SK-N-SH (cell line): ENCODE data around the gene MCTP1. TPM values are rescaled to one million over a fixed set of nuclear protein-coding genes. Genes with fewer than 3 reads are reported as not detected.

Experiments
- CTCF ChIA-PET: fragments of 300-600, 350-600 bp; formaldehyde crosslinking; extraction: SDS; loops from one replicate; lab custom pipeline; 2021; lab: Yijun Ruan, JAX
- POLR2A ChIA-PET: fragments of 350-600 bp; sonication (Branson Sonifier 250); formaldehyde crosslinking; extraction: SDS; loops from one replicate; lab custom pipeline; 2020; ENCODE audit warnings: antibody characterized with exemption, inconsistent platforms; lab: Yijun Ruan, JAX
- DNase-seq: peaks from one replicate; pipeline ENCODE4 v3.0.0; 2012
- H2AFZ ChIP-seq: fragments of 200-600 bp; sonication (generic); 2 replicates; pipeline ENCODE4 v1.8.1; 2016; ENCODE audit warnings: antibody characterized with exemption, mild to moderate bottlenecking, low read depth
- H3F3A ChIP-seq: fragments of 200-600 bp; sonication (generic); replicated peaks from 2 replicates; pipeline ENCODE3; 2016; ENCODE audit warnings: antibody characterized with exemption, mild to moderate bottlenecking; ENCODE audit not compliant: insufficient read depth
- H3K27ac ChIP-seq, 2 experiments: fragments of 200-500 bp in 1 of 2; fragments of 200-600 bp in 1 of 2; sonication (Bioruptor generic) in 1 of 2; sonication (generic), shearing (Covaris generic) in 1 of 2; 2 replicates each; pipeline versions ENCODE4 v1.5.1 to v1.6.1; 2014 to 2016; ENCODE audit warnings: low read depth in 2 of 2, inconsistent platforms in 1 of 2, low read length in 1 of 2, mild to moderate bottlenecking in 1 of 2, mixed read lengths in 1 of 2
- H3K27me3 ChIP-seq: fragments of 200-600 bp; sonication (generic), shearing (Covaris generic); 2 replicates; pipeline ENCODE4 v1.6.1; 2016; ENCODE audit warnings: mixed run types; ENCODE audit not compliant: insufficient read depth
- H3K36me3 ChIP-seq, 2 experiments: fragments of 200-500 bp in 1 of 2; fragments of 200-600 bp in 1 of 2; sonication (Bioruptor generic) in 1 of 2; sonication (generic) in 1 of 2; replicated peaks in 1 of 2; 2 replicates each; pipeline versions ENCODE3 to v1.5.1; 2014 to 2016; ENCODE audit warnings: low read length in 1 of 2, mild to moderate bottlenecking in 1 of 2; ENCODE audit not compliant: insufficient read depth in 2 of 2, control insufficient read depth in 1 of 2
- H3K4me1 ChIP-seq, 2 experiments: fragments of 200-500 bp in 1 of 2; fragments of 200-600 bp in 1 of 2; sonication (Bioruptor generic) in 1 of 2; sonication (generic), shearing (Covaris generic) in 1 of 2; 2 replicates each; pipeline versions ENCODE4 v1.5.1 to v1.6.1; 2014 to 2016; ENCODE audit warnings: low read depth in 1 of 2, low read length in 1 of 2, mixed run types in 1 of 2; ENCODE audit not compliant: insufficient read depth in 2 of 2, control insufficient read depth in 1 of 2
- H3K4me2 ChIP-seq: fragments of 200-600 bp; sonication (generic), shearing (Covaris generic); 2 replicates; pipeline ENCODE4 v1.6.1; 2017; ENCODE audit warnings: mixed run types
- H3K4me3 ChIP-seq, 2 experiments: fragments of 200-500 bp in 1 of 2; fragments of 200-600 bp in 1 of 2; sonication (Bioruptor generic) in 1 of 2; sonication (generic), shearing (Covaris generic) in 1 of 2; 2 replicates each; pipeline versions ENCODE4 v1.5.1 to v1.8.1; 2014 to 2016; ENCODE audit warnings: low read depth in 2 of 2, inconsistent platforms in 1 of 2, low read length in 1 of 2, mild to moderate bottlenecking in 1 of 2, mixed read lengths in 1 of 2, moderate library complexity in 1 of 2
- H3K79me2 ChIP-seq: fragments of 200-600 bp; sonication (generic); 2 replicates; pipeline ENCODE4 v1.8.1; 2017; ENCODE audit warnings: mild to moderate bottlenecking; ENCODE audit not compliant: insufficient read depth
- H3K9ac ChIP-seq: fragments of 200-600 bp; sonication (generic); 2 replicates; pipeline ENCODE4 v1.6.1; 2017; ENCODE audit warnings: mixed run types
- H3K9me2 ChIP-seq: fragments of 200-600 bp; sonication (generic); 2 replicates; pipeline ENCODE4 v1.6.1; 2017; ENCODE audit warnings: mixed run types
- H3K9me3 ChIP-seq: fragments of 200-600 bp; sonication (generic); 2 replicates; pipeline ENCODE4 v1.6.1; 2017; ENCODE audit warnings: mixed run types, mild to moderate bottlenecking, moderate library complexity
- H4K20me1 ChIP-seq: fragments of 200-600 bp; sonication (generic); 2 replicates; pipeline ENCODE4 v1.6.1; 2017; ENCODE audit warnings: mild to moderate bottlenecking, mixed run types; ENCODE audit not compliant: insufficient read depth
- CHD2 ChIP-seq: fragments of 150-350 bp; IDR thresholded peaks from 2 replicates; pipeline ENCODE4 v1.6.1; 2018; ENCODE audit warnings: low read length; ENCODE audit not compliant: partially characterized antibody
- EP300 ChIP-seq, 2 experiments: IDR thresholded peaks; 2 replicates each; pipeline versions ENCODE4 v1.4.0 to v1.6.1; 2012; ENCODE audit warnings: borderline replicate concordance in 1 of 2, low read depth in 1 of 2, low read length in 1 of 2
- FOSL2 ChIP-seq: IDR thresholded peaks from 2 replicates; pipeline ENCODE4 v1.4.0; 2012; ENCODE audit warnings: low read depth, mild to moderate bottlenecking, moderate library complexity, borderline replicate concordance
- FOXM1 ChIP-seq: IDR thresholded peaks from 2 replicates; pipeline ENCODE4 v1.4.0; 2012; ENCODE audit warnings: low read depth, mild to moderate bottlenecking
- GABPA ChIP-seq: IDR thresholded peaks from 2 replicates; pipeline ENCODE4 v1.4.0; 2012; ENCODE audit warnings: low read depth, mild to moderate bottlenecking
- JUND ChIP-seq: IDR thresholded peaks from 2 replicates; pipeline ENCODE4 v1.4.0; 2012
- NRF1 ChIP-seq: IDR thresholded peaks from 2 replicates; pipeline ENCODE4 v1.6.1; 2012; ENCODE audit warnings: low read depth, mild to moderate bottlenecking, low read length
- POLR2AphosphoS5 ChIP-seq: IDR thresholded peaks from 2 replicates; pipeline ENCODE4 v1.6.1; 2012; ENCODE audit warnings: low read depth, low read length
- RAD21 ChIP-seq: IDR thresholded peaks from 2 replicates; pipeline ENCODE4 v1.6.1; 2012; ENCODE audit warnings: mild to moderate bottlenecking, low read length
- RCOR1 ChIP-seq: fragments of 150-350 bp; IDR thresholded peaks from 2 replicates; pipeline ENCODE4 v1.6.1; 2017; ENCODE audit warnings: antibody characterized with exemption, low read length
- RFX5 ChIP-seq: IDR thresholded peaks from 2 replicates; pipeline ENCODE4 v1.6.1; 2012; ENCODE audit warnings: mild to moderate bottlenecking, improper control_type of control experiment, low read length
- RXRA ChIP-seq: IDR thresholded peaks from 2 replicates; pipeline ENCODE4 v1.4.0; 2012; ENCODE audit warnings: low read depth, mild to moderate bottlenecking, borderline replicate concordance
- WGBS: methylation state at CpG from one replicate; pipeline ENCODE4 v1.1.6; 2017; ENCODE audit warnings: low lambda C conversion rate; 5-methylcytosine and 5-hydroxymethylcytosine counted together
- polyA plus RNA-seq, 3 experiments: library from polyadenylated mRNA; depleted of rRNA; stranded (reverse); fragments of >200 nt; gene quantifications; 2 replicates each; pipeline ENCODE4 v1.2.3, GENCODE V29; 2012
- TF ChIP-seq, protein P1 (sequence below): IDR thresholded peaks from 2 replicates; pipeline ENCODE4 v1.4.0; 2012; ENCODE audit warnings: low read depth, borderline replicate concordance
- TF ChIP-seq, protein P2 (sequence below): fragments of 150-350 bp; IDR thresholded peaks from 2 replicates; pipeline ENCODE4 v1.6.1; 2016; ENCODE audit warnings: mild to moderate bottlenecking, low read depth, low read length
- TF ChIP-seq, protein P3 (sequence below): IDR thresholded peaks from 2 replicates; pipeline ENCODE4; 2012
- TF ChIP-seq, protein P4 (sequence below): IDR thresholded peaks from 2 replicates; pipeline ENCODE4 v1.4.0; 2012; ENCODE audit warnings: low read depth, borderline replicate concordance

MCTP1 gene
- polyA plus RNA-seq, 1 of the 3 experiments (the other 2 are of a cell fraction): 0.53 TPM

DNA sequence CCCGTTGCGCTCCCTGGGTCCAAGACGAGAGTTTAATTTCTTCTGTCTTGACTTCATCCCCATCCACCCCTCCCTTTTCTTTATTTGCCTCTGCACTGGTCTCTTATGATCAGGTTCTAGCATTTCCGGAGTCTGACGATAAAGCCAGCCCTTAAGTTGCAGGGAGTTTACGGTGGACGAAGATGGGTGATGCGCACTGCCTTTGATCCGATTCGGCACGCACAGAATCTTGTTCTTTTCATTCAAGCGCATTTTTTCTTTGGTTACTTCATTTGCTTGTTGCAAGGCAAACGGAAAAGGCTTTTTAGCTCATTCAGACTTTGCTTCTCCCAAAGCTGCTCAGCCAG, 488 bp upstream of the MCTP1 start:
- H3K9ac ChIP-seq: no peak overlapping the region
- no peaks in the 10 kb centered on the region for H4K20me1 ChIP-seq
- no peaks in the 10 kb centered on the region for H3F3A ChIP-seq
- no peak for DNase-seq
- no peaks in the 10 kb centered on the region for H3K36me3 ChIP-seq
- ChIA-PET POLR2A (interaction anchor here (0.6 kb wide), 1 partner anchor 1536 kb away, joined by 3 read pairs; no protein-coding TSS in a partner anchor), CTCF (interaction anchor here (0.6 to 1.3 kb wide), 4 partner anchors 21 to 317 kb away, joined by 3 read pairs; no protein-coding TSS in a partner anchor)
- H3K4me2 ChIP-seq: peak overlapping the region; percentile 91
- H3K9me2 ChIP-seq: no peaks in the 10 kb centered on the region
- H3K4me3 ChIP-seq: peak overlapping the region in 1 of 2 experiments; percentile 69; a peak in 2 of 4 replicates
- H3K27ac ChIP-seq: no peak overlapping the region
- H3K4me1 ChIP-seq: peaks cover 6% of the 10 kb centered on the region in 2 experiments; a peak in 2 of 4 replicates
- H3K79me2 ChIP-seq: no peaks in the 10 kb centered on the region
- whole genome bisulfite sequencing: 5% methylated on average over 12 of the region's 13 CpGs
- H2AFZ ChIP-seq: peak overlapping the region; percentile 91
- no peaks in the 10 kb centered on the region for H3K9me3 ChIP-seq
- TF ChIP-seq RAD21 (no peak), FOXM1 (no peak), EP300 (IDR thresholded peaks at IDR 0.05; ENCODE audit: borderline replicate concordance in 1 of 2, low read depth in 1 of 2, low read length in 1 of 2) (no peak), RCOR1 (no peak), JUND (no peak), RXRA (no peak), POLR2AphosphoS5 (no peak), CHD2 (no peak), RFX5 (no peak), NRF1 (no peak), GABPA (no peak), FOSL2 (no peak)
- TF ChIP-seq, protein P1, sequence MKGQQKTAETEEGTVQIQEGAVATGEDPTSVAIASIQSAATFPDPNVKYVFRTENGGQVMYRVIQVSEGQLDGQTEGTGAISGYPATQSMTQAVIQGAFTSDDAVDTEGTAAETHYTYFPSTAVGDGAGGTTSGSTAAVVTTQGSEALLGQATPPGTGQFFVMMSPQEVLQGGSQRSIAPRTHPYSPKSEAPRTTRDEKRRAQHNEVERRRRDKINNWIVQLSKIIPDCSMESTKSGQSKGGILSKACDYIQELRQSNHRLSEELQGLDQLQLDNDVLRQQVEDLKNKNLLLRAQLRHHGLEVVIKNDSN: no peak
- TF ChIP-seq, protein P2, sequence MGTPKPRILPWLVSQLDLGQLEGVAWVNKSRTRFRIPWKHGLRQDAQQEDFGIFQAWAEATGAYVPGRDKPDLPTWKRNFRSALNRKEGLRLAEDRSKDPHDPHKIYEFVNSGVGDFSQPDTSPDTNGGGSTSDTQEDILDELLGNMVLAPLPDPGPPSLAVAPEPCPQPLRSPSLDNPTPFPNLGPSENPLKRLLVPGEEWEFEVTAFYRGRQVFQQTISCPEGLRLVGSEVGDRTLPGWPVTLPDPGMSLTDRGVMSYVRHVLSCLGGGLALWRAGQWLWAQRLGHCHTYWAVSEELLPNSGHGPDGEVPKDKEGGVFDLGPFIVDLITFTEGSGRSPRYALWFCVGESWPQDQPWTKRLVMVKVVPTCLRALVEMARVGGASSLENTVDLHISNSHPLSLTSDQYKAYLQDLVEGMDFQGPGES: no peak
- TF ChIP-seq, protein P3, sequence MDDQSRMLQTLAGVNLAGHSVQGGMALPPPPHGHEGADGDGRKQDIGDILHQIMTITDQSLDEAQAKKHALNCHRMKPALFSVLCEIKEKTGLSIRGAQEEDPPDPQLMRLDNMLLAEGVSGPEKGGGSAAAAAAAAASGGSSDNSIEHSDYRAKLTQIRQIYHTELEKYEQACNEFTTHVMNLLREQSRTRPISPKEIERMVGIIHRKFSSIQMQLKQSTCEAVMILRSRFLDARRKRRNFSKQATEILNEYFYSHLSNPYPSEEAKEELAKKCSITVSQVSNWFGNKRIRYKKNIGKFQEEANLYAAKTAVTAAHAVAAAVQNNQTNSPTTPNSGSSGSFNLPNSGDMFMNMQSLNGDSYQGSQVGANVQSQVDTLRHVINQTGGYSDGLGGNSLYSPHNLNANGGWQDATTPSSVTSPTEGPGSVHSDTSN: no peak
- TF ChIP-seq, protein P4, sequence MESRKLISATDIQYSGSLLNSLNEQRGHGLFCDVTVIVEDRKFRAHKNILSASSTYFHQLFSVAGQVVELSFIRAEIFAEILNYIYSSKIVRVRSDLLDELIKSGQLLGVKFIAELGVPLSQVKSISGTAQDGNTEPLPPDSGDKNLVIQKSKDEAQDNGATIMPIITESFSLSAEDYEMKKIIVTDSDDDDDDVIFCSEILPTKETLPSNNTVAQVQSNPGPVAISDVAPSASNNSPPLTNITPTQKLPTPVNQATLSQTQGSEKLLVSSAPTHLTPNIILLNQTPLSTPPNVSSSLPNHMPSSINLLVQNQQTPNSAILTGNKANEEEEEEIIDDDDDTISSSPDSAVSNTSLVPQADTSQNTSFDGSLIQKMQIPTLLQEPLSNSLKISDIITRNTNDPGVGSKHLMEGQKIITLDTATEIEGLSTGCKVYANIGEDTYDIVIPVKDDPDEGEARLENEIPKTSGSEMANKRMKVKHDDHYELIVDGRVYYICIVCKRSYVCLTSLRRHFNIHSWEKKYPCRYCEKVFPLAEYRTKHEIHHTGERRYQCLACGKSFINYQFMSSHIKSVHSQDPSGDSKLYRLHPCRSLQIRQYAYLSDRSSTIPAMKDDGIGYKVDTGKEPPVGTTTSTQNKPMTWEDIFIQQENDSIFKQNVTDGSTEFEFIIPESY: no peak
- peaks cover 43% of the 10 kb centered on the region for H3K27me3 ChIP-seq
